ENCODE results near the gene KCNC3.

- no peak for TF ChIP-seq CTCF (IDR thresholded peaks at IDR 0.05; ENCODE audit: insufficient read depth, low read depth, low read length)
- TF ChIP-seq EZH2 (IDR thresholded peaks at IDR 0.05; ENCODE audit: insufficient read depth, low read length), result no peak
Observed at GRCh38 chr19:50330365-50331078, 1.3 kb upstream of the KCNC3 start.
